ENCODE measurements around the gene CHI3L1.

CHI3L1 gene

GRCh38 chr1:203206129-203206687 lies 19.7 kb upstream of the CHI3L1 start:
- in situ Hi-C loops (cut with MboI; ENCODE audit: low sequenced_read_pairs), result no loop called here

GRCh38 chr1:203204756-203205155 lies 18.3 kb upstream of the CHI3L1 start:
- in situ Hi-C loops (cut with MboI; ENCODE audit: low sequenced_read_pairs), result no loop called here

- in situ Hi-C loops (cut with MboI; ENCODE audit: low sequenced_read_pairs), result no loop called here
Measured at GRCh38 chr1:203202431-203203245, 16.1 kb upstream of the CHI3L1 start.

- in situ Hi-C loops (cut with MboI; ENCODE audit: low sequenced_read_pairs), result no loop called here
Measured at GRCh38 chr1:203201516-203202205, 15.2 kb upstream of the CHI3L1 start.

GRCh38 chr1:203200916-203201315 lies 14.4 kb upstream of the CHI3L1 start:
- in situ Hi-C loops (cut with MboI; ENCODE audit: low sequenced_read_pairs), result no loop called here

GRCh38 chr1:203199816-203200571 lies 13.5 kb upstream of the CHI3L1 start:
- in situ Hi-C loops (cut with MboI; ENCODE audit: low sequenced_read_pairs), result no loop called here

- in situ Hi-C loops (cut with MboI; ENCODE audit: low sequenced_read_pairs), result no loop called here
Measured at GRCh38 chr1:203199481-203199815, 12.9 kb upstream of the CHI3L1 start.

GRCh38 chr1:203199002-203199401 lies 12.5 kb upstream of the CHI3L1 start:
- in situ Hi-C loops (cut with MboI; ENCODE audit: low sequenced_read_pairs), result no loop called here

GRCh38 chr1:203197625-203198024 lies 11.1 kb upstream of the CHI3L1 start:
- in situ Hi-C loops (cut with MboI; ENCODE audit: low sequenced_read_pairs), result no loop called here

- in situ Hi-C loops (cut with MboI; ENCODE audit: low sequenced_read_pairs), result no loop called here
Measured at GRCh38 chr1:203196371-203196770, 9.9 kb upstream of the CHI3L1 start.

GRCh38 chr1:203190949-203191348 lies 4.4 kb upstream of the CHI3L1 start:
- in situ Hi-C loops (cut with MboI; ENCODE audit: low sequenced_read_pairs), result no loop called here

- in situ Hi-C loops (cut with MboI; ENCODE audit: low sequenced_read_pairs), result no loop called here
Measured at GRCh38 chr1:203189951-203190352, 3.4 kb upstream of the CHI3L1 start.

- in situ Hi-C loops (cut with MboI; ENCODE audit: low sequenced_read_pairs), result no loop called here
Measured at GRCh38 chr1:203188686-203189232, 2.3 kb upstream of the CHI3L1 start.

- in situ Hi-C loops (cut with MboI; ENCODE audit: low sequenced_read_pairs), result no loop called here
Measured at GRCh38 chr1:203187689-203188264, 1.3 kb upstream of the CHI3L1 start.

- in situ Hi-C loops (cut with MboI; ENCODE audit: low sequenced_read_pairs), result no loop called here
Measured at GRCh38 chr1:203187304-203187685, 791 bp upstream of the CHI3L1 start.

GRCh38 chr1:203186091-203186445 lies 436 bp downstream of the CHI3L1 start:
- in situ Hi-C loops (cut with MboI; ENCODE audit: low sequenced_read_pairs), result no loop called here

- in situ Hi-C loops (cut with MboI; ENCODE audit: low sequenced_read_pairs), result no loop called here
Measured at GRCh38 chr1:203185585-203185984, 919 bp downstream of the CHI3L1 start.

GRCh38 chr1:203185061-203185461 lies 1.4 kb downstream of the CHI3L1 start:
- in situ Hi-C loops (cut with MboI; ENCODE audit: low sequenced_read_pairs), result no loop called here

- in situ Hi-C loops (cut with MboI; ENCODE audit: low sequenced_read_pairs), result no loop called here
Measured at GRCh38 chr1:203184467-203184866, 2.0 kb downstream of the CHI3L1 start.

GRCh38 chr1:203183828-203184227 lies 2.7 kb downstream of the CHI3L1 start:
- in situ Hi-C loops (cut with MboI; ENCODE audit: low sequenced_read_pairs), result no loop called here

- in situ Hi-C loops (cut with MboI; ENCODE audit: low sequenced_read_pairs), result no loop called here
Measured at GRCh38 chr1:203182387-203182953, 4.0 kb downstream of the CHI3L1 start.
